Activated CD8-positive, alpha-beta memory T cell treated with anti-CD3 and anti-CD28 coated beads, Interleukin-2, amount 50 U/mL, for 24 hours (primary cell): ENCODE results near the gene ATP5ME.
A peak's percentile ranks its signal among the peaks of the same experiment; 100 is the strongest.
"Not testable (repeated sequence)": the region's sequence is repeated elsewhere in the genome, so short reads cannot be mapped to it uniquely, and the experiment has no call there.

Experiments
- DNase-seq: peaks from one replicate; pipeline ENCODE4 v3.0.0-alpha.2; 2020; ENCODE audit errors: extremely low read depth

Gene ATP5ME

DNA sequence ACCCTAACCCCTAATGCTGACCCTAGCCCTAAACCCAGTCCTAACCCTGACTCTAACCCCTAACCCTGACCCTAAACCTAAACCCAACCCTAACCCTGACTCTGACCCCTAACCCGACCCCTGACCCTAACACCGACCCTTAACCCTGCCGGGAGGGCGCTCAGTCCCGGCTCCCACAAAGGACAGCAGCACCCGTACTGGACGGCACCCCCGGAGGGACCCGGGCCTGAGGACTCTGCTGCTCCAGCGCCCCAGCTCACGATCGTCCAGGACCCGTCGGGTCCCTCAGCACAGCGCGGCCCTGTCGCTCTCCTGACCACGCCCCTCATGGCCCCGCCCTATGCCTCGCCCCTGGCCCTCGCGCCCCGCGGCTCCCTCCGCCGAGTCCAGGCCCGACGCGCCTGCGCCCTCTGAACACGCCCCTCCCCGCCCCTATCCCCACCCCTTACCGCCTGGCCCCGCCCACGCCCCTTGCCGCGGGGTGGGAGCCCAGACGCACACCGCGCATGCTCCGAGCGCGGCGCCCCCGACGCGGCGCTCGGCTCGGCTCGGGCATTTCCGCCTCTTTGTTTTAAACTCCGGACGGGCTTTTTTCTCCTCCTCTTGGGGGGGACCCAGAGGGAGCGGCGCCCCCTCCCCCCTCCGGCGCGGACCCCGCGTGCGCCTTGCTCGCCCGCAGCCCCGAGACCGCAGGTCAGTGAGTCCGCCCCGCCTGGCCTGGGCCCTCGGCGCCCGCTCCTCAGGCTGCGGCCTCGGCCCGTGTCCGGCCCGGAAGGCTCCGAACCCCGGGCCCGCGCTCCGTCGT is 31.4 kb upstream of the ATP5ME start, which contains the start of gene PCGF3:
TSS of gene PCGF3 (plus strand) at position 555 of the 805 bp plus-strand sequence. CDS start 27,849 bp downstream, outside the sequence.
- DNase-seq, result peak; percentile 90

DNA sequence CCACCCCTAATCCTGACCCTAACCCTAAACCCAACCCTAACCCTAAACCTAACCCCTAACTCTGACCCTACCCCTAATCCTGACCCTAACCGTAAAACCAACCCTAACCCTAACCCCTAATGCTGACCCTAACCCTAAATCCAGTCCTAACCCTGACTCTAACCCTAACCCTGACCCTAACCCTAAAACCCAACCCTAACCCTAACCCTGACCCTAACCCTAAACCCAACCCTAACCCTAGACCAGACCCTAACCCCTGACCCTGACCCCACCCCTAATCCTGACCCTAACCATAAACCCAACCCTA is 30.8 kb upstream of the ATP5ME start:
- DNase-seq, result no peak

DNA sequence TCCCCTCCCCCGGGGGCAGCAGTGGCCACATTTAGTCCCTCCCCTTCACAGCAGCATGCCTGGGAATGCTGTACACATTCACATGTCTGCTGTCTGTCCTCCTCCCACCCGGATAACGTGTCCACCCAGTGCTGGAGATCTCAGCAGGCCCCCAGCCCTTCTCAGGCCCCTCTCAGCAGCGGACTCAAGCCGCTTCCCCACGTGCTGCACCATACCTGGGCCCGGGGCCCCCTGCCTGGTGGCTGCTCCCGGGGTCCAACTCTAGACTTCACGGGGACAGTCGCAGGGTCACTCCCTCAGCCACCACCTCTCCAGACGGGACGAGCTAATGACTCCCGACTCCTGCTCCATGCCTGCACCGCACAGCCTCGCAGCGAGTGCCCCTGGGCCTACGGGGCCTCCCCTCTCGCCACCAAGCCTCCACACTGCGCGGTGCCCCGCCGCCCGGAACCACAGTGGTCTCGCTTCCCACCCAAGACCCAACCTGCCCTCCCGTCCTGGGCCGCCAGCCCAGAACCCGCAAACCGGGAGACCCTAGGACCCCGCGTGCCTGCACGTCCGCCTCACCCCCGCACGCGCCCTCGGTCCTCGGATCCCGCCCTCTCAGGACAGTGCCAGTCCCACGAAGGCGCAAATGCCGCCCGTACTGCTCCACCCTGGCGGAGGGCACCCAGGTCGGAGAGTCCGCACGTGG is 30.3 kb upstream of the ATP5ME start:
- no peak for DNase-seq

DNA sequence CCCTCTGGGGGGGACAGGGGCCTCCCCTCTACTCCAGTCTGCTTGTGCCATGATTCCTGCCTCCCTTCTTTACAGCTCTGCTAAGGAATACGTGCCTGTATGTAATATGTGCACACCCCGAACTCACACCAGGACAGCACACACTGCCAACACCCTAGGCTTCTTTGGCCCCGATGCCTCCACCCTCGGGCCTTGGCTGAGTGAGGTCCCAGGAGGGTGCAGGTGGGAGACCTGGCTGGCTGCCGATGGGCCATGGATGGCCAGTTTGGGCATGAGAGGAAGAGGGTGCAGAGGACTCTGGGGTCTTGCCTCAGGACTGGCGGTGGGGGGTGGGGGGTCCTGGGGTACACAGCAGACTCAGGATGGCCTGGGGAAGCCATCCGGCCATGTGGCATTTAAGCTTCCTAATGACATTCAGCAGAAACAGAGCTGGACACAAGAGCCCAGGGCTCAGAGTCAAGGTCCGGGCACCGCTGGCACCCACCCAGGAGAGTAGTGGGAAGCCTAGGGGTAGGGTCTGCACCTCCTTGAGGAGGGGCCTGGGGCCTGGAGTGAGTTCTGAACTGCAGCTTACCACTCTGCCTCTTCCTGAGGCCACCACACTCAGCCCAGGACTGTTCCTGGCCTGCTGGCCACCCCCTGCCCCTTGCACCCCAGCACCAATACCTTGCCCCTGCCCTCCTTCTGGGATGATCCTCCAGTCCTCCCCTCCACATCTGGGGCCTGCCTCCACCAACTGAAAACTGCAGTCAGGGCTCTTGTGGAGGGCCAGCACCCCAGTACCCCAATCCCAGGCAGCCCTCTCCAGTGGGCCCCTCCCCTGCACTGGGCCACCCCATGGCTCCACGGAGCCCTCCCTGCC is 29.5 kb upstream of the ATP5ME start:
- no peak for DNase-seq

DNA sequence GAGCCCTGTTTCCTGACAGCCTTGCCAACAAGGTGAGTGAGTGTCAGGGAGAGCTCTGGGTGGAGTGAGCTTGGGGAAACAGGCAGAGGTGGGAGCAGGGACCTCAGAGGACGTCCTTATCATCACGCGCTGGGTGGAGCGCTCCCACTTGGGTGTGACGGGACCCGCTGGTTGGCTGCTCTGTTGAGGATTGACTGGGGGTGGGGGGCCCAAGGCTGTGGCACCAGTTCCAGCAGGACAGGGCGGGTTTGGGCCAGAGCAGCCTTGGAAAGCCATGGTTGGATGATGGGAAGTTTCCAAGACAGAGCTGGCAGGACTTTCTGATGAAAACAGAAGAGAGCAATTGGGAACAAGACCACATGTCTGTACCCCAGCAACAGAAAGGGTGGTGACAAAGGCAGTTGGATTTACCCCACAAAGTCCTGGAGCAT is 28.6 kb upstream of the ATP5ME start:
- no peak for DNase-seq

DNA sequence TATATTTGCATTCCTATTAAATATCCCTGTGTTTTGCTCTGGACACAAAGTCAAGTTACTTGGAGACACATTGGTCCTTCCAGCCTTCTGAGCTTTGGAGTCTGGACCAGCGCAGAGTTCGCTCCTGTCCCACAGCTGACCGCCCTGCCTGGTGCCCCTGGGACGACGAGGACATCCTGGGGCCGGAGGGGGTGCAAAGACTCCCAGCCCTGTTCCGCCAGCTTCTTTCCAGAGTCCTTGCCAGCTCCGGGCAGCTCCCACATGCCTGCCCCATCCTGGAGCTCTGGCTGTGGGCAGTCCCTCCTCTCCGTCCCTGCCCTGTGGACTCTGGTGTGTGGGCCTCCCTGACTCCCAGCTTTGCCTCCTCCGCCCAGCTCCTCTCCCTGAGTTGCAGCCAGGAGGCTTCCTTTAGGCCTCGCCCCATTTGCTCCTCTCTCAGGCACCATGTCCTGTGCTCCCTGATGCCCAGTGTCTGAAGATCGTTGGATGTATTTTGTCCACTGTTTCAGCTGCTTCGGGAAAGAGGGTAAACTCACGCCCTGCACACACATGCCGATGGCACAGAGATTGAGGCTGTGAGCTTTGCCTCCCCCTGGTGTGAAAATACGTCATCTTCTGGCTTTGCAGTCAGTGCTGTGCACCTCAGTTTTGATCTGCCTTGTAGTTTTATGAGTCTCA is 26.6 kb upstream of the ATP5ME start:
- no peak for DNase-seq

DNA sequence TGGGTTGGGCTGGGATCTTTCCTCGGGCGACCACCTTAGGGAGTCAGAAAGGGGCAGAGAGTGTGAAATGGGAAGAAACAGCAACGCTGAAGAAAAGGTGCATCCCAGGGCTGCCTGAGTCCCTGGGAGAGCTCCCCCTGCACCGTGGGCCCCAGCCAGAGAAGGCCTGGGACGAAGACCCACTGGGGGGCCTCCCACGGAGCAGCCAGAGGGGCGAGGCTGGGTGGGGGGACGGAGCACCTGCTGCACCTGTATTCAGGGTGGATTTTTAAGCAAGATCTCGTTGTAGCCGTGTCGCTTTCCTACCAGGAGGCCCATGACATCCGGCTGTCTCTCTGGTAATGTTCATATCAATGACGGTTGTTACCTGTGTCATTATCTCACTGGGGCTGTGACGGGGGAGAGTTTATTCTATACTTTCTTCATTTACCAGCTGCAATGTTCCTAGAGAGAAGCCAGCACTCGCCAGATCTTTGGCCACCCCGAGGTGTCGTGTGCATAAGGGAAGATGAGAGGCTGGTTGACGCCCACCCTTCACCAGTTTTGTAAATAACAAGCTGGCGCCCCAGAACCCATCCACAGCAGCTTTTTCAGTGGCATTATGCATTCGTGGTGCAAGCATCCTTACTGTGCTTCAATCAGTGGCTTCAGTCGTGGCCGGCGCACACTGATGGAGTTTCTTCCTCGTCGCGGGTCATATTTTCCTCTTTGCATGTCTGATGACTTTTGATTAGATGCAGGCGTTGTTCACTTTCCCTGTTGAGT is 25.9 kb upstream of the ATP5ME start:
- DNase-seq, result no peak

DNA sequence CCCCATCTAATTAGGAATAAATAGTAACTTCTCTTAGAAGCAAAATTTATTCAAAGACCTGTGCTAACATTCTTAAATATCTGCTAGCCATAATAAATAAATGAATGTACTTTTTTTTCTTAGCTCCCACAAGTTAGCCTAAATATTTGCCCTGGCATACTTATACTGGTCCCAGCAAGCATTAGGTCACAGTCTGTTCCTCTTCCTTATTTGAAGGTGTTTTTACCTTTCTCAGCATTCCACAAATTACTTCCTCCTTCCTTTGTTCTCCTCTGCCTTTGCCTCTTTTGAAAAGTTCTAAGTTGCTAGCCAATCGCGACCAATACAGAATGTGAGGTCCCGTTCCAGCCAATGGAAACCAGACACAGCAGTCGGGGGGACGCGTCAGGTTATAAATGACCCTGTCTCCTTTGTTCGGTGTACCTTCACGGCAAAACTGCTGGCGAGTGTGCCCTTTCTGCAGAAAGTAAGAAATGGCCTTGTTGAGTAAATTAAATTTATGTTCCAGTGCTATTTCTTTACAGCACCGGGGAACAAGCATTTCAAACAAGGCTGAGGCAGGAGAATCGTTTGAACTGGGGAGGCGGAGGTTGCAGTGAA is 20.4 kb upstream of the ATP5ME start:
- not testable (repeated sequence) for DNase-seq

DNA sequence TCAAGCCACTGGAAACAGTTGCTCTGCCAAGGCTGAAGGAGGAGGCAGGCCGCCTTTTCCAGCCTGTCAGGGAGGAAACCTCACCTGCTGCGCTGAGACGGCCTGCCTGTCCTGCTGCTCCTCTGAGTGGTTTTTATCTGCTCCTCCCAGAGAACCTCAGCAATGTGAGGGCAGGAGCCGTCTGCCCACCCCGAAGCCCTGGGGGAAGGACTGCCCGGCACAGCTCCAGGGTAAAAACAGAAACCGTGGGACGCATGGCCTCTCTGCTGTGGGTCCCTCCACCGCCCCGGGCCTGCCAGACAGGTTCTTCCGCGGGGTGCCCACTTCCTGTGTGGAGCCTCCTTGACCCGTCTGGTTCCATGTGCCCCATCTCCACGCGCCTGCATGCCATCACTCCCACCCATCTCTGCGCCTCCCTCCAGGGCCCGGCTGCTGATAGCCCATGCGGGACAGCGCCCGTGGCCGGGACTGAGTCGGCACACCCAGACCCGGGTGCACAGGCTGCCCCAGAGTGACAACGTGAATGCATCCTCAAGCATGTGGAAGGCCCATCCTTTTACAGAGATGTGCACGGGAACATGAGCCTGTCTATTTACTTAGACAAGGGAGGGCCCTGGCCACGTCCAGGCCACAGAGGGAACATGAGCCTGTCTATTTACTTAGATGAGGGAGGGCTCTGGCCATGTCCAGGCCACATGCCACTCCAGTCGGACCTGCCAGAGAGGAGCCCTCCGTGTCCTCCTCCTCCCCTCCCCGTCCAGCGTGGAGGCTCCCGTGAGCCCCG is 18.9 kb upstream of the ATP5ME start:
- DNase-seq, result no peak

DNA sequence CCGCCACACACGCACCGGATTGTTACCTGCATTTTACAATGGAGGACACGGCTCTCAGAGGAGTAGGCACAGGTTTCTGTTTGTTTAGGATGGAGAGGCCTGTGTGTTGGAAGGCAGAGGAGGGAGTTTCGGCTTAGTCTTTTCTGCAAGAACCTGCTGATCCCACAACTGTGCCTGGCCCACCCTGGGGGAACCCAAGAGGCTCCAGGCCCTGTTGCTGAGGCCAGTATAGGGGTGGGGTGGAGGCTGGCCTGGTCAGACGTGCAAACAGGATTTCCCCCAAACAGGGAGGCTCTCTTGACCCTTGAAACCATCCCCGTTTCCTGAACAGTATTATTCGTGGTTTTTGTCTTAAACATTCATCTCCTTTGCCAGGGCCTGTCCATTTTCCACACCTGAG is 15.6 kb upstream of the ATP5ME start:
- no peak for DNase-seq

DNA sequence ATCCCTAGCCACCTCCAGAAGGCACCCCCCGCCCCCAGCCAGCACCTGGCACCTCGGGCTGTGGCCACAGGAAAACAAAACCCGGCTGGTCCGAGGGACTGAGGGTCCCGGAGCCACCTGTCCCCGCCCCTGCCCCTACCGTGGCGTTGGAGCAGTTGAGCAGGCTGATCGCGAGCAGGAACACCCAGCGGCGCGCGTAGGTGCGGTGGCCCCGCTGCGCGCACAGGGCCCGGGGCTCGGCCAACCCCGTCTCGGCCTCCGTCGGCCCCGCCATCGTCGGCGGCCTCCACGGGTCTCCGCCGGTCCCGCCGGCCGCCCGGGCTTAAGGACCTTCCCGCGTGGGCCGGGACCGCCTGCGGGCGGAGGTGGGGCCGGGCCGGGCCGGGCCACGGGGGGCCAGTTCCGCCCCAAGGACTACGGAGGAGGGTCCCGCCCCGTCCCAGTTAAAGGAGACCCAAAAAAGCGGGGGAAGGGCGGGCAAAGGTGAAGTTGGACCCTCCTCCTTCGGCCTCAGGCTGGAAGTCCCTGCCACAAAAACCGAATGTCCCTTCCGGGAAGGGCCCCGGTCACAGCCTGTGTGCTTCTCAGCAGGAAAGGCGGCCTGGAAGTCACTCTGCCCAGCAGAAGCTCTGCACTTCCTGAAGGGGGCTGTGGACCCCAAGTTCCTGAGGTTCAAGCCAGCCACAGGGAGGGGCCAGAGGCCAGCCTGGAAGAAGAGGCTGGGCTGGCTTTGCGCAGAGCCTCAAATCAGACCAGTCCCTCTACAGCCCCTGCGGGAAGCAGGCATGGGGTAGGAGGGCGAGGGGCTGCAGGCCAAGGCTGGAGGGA is 15.0 kb upstream of the ATP5ME start, which contains the start of gene SLC49A3:
TSS of gene SLC49A3 (minus strand) at position 298 of the 828 bp plus-strand sequence. CDS start at position 274, 24 bp downstream.
- DNase-seq, result no peak

DNA sequence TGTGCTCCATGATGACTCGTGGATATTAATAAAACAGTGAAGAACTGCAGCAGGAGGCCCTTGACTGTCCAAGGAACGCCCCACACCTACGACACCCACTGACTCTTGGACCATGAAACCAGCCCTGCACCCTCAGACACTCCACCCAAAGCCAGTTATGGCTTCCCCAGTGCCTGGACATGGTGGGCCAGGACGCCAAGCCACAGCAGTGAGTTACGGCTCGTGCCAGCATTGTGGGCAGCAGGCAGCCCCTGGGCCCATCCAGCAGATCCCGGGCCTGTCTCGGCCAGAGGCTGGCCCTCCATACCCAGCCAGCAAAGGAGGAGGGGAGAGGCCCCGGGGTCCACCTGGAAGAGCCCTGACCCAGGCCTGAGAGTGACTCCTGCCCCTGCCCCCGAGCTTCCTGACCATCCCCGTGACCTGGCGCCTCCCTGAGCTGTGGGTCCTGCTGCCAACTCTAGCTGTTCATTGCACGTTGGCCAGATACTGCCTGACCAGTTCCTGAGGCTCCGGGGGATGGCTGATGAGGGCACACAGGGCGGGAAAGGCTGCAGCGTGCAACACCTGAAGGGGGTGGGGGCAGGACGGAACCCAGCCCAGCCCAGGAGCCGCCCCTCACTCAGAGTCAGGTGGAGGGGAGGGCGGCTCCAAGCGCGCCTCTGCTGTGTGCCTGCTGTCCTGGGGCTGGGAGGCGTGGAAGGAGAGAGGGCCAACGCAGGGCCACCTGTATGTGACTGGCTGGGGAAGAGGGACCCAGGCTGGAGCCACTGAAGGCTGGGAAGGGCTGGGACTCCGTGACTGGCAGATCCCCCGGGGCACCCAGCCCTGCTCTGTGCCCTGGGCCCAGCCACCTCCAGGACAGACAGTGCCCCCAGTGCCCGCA is 14.1 kb upstream of the ATP5ME start:
- no peak for DNase-seq

DNA sequence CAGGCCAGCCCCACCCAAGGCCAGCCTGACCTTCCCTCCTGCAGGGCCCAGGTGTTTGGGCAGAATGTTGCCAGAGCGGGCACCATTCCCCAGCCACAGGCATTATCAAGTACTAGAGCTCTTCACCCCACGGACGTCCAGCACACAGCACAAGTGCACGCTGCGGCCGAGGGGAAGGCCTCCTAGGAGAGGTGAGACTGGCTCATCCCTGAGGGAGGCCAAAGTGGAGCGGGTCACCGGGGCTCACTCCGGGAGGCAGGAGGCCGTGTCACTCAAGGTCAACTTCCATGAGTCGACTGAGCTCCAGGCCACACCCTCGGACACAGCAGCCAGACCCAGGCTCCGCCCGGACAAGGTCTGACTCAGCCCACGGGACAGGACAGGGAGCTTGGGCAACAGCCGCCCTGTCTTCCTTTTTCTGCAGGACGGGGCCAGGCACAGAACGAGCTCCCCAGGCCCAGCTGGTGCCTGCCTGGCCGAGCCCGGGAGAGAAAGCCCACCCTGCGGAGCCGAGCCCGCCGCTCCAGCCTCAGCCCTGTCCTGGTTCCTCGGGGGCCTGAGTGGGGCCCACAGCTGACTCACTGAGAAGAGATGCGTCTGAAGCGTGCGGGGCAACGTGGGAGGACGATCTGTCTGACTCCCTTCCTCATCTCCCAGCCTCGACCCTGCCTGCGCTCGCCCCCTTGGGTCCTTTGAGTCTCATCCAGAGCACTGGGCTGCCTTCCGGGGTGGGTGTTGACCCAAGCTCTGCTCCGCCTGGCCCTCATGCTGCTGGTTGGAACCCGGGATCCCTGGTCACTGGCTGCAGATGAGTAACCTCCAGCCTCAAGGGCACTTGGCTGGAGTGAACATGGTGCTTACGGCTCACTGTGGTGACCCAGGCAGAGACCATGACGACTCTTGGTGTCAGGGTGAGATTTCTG is 13.2 kb upstream of the ATP5ME start:
- no peak for DNase-seq

DNA sequence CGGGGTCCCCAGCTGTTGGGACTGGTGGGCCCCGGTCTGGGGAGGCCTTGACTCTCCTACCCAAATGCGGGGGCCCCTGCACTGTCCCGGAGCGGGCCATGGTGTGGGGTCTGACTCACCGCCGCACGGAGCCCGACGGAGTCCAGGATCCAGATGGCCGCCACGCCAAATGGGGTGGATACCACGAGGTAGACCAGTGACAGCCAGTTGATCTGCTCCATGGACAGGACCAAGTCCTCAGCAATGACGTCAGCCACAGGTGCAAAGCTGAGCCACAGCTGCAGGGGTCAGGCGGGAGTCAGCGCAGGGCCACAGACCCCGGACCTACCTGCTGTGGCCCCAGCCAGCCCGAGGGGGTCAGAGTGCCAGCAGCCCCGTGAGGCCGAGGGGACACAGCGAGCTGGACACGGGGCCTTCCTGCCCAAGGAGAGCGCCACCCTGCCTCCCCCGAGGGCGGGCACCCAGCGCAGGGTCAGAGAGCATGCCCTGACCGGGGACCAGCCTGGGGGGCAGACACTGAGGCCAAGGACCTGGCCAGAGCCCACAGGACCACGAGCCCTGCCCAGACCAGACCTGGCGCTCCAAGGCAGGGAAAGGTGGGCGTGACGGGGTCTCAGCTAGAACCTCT is 12.5 kb upstream of the ATP5ME start:
- DNase-seq, result no peak

DNA sequence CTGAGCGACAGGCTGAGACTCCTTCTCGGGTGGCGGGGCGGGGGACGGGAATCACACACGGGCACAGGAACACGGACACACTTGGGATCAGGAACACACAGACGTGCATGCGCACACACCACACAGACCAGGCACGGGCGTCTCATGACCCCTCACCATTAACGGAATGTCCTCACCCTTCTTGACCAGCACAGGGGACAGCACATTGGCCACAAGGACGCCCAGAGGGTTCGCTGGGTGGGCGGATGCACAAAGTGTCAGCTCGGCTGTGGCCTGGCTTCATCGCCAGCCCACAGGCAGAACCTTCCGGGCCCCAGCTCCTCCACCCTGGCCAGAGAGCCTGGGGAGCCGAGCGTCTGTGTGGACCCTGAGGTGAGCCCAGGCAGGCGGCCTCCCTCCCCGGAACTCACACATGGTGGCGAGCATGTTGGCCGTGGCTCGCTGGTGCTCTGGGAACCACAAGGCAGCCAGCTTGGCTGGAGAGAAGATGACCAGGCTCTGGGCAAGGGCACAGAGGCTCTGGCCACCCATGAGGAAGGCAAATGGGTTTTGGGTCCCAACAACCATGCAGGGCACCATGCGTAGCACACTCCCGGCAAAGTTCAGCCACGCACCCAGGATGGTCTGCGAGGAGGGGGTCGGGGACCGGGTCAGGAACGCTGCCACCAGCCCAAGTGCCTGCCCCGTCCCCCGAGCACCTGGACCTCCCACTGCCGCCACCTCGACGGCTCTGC is 11.8 kb upstream of the ATP5ME start:
- DNase-seq, result no peak
